HG03354 (cell line): ENCODE data around the gene DKKL1.

Experiments
- ATAC-seq: cut with Tn5 transposase; IDR thresholded peaks from one replicate; pipeline ENCODE4 v1.9.1; 2021; ENCODE audit warnings: mild to moderate bottlenecking; ENCODE audit not compliant: unreplicated experiment, poor library complexity, severe bottlenecking

Gene DKKL1

DNA sequence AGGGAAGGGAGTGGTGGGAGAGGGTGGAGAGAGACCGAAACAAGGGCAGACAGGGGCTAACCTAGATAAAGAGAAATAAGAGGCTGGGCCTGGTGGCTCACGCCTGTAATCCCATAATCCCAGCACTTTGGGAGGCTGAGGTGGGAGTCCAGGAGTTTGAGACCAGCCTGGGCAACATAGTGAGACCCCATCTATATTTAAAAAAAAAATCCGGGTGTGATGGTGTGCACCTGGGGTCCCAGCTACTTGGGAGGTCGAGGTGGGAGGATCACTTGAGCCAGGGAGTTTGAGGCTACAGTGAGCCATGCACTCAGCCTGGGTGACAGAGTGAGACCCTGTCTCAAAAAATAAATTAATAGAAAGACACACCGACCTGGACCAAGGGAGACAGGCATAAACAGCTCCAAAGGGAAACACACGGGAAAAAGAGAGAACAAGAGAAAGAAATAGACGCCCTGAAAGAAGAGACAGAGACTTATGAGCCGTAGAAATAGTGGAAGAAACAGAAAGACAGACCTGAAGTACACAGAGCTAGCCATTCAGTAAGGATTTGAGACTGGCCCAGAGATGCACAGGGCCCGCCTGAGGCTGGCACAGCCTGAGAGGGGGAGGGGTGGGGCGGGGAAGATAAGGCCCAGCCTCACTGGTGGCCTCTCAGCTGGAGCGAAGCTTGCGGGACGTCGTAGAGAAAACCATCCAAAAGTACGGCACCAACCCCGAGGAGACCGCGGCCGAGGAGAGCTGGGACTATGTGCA, 26.2 kb upstream of the DKKL1 start:
- ATAC-seq = no peak

DNA sequence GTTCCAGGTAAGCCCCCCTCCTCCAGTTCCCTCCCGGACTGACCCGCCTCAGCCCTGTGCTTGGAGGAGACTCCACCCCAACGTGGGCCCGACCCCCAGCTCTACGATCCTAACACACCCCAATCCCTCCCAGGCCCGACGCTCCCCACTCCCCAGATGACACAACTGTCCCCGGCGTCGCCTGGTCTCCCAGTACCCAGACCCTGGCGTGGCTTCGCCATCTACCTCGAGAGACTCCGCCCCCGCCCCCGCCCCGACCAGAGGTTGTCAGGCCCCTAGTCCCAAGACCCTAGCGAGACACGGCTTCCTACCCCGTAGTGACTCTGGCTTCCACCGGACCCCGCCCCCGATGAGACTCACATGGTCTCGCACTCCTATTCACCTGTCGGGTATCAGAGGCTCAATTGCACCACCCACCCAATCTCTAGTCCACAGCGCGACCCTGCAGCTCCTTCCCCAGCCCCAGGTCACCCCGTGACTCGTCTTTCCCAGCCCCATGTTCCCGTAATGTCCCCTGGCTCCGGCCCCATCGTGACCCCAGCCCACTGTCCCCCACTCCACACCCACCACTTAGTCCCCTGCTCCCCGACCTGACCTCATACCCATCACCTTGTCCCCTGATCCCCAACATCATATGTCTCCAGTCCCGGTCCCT, 25.5 kb upstream of the DKKL1 start:
- ATAC-seq = no peak

DNA sequence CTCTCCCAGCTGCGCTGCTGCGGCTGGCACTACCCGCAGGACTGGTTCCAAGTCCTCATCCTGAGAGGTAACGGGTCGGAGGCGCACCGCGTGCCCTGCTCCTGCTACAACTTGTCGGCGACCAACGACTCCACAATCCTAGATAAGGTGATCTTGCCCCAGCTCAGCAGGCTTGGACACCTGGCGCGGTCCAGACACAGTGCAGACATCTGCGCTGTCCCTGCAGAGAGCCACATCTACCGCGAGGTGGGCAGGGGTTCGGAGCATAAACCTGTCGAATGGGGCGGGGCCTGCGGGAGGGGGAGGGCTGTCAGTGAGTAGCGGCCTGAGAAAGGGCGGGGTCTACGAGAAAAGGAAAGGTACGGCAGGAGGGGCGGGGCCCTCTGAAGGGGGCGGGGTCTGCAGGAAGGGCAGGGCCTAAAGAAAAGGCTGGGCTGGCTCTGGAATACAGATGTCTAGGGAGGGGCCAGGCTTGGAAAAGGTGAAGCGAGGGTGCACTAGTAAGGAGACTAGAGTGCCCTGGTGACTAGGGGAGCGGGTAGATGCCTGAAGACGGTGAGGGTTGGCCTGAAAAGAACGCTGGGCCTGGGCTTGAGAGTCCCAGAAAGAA, 24.9 kb upstream of the DKKL1 start:
- no peak for ATAC-seq

DNA sequence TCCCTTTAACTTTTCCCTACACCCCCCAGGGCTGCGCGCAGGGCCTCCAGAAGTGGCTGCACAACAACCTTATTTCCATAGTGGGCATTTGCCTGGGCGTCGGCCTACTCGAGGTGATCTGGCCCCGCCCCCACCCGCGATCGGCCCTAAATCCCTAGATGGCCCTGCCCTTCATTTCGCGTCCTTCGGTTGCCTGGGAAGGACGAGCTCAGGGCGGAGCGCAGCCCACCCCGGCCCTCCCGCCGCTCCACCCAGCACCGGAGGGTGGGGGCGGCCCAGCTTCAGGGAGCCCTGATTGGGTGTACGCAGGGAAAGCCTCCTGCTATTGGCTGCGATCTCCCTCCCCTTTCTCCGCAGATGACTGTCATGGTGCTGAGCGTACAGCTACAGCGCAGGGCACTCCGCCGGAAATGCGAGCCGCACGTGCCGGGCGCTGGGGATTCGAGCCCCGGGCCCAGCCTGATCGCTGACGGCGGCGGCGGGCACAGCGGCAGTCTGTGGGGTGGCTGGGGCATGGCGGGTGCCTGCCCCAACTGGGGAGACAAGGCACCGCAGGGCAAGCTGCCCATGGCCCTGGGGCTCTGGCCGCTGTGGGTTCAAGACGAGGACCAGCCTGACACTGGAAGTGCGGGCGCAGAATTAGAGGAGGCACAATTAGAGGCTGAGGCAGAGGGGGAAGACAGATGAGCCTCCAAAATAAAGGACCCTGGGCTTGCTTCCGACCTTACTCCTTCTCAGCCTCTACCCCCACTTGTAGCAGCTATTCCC, 24.2 kb upstream of the DKKL1 start:
- ATAC-seq = no peak

DNA sequence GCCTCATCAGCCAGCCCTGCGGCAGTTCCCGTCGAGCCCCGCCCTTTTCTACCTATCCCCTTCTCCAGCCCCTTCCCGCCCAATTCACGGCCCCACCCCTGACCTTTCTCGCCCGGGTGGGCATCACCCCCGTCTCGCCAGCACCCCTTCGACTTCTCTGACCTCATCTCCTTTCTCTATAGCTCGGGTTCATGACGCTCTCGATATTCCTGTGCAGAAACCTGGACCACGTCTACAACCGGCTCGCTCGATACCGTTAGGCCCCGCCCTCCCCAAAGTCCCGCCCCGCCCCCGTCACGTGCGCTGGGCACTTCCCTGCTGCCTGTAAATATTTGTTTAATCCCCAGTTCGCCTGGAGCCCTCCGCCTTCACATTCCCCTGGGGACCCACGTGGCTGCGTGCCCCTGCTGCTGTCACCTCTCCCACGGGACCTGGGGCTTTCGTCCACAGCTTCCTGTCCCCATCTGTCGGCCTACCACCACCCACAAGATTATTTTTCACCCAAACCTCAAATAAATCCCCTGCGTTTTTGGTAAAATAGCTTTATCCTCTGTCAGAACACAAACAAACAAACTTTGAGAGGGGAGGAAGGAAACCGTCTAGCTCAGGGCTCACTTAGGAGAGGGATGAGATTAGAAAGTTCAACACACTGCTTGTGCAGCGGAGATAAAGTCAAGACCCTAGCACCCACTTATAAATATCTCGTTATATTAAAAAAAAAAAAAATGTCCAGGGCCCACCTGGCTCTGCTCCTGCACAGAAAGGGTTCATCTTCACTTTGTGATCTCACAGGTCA, 23.4 kb upstream of the DKKL1 start:
- ATAC-seq = peak; percentile 73

GRCh38 chr19:49340865-49341718, 22.6 kb upstream of the DKKL1 start:
- ATAC-seq = no peak

- ATAC-seq = no peak
Measured at GRCh38 chr19:49342291-49342721, 21.4 kb upstream of the DKKL1 start.

DNA sequence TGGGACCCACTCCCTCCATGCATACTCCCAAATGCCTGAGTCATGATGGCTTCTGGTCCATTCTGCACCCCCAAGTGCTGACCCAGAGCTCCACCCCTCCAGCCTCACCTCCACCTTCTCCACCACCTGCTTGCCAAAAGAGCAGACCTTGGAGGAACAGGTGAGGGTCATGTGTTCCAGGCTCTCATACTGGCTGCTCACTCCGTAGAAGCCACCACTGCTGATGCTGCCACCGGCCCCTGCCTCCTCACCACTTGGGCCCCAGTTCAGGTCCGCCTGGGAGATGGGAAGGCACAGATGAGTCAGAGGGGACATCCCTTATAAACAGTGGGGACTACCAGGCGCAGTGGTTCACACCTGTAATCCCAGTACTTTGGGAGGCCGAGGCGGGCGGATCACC, 20.6 kb upstream of the DKKL1 start:
- ATAC-seq = no peak

- no peak for ATAC-seq
Measured at GRCh38 chr19:49344505-49345423, 18.9 kb upstream of the DKKL1 start.

GRCh38 chr19:49347191-49347590, 16.5 kb upstream of the DKKL1 start:
- ATAC-seq = no peak

GRCh38 chr19:49347835-49348234, 15.8 kb upstream of the DKKL1 start:
- ATAC-seq = no peak

DNA sequence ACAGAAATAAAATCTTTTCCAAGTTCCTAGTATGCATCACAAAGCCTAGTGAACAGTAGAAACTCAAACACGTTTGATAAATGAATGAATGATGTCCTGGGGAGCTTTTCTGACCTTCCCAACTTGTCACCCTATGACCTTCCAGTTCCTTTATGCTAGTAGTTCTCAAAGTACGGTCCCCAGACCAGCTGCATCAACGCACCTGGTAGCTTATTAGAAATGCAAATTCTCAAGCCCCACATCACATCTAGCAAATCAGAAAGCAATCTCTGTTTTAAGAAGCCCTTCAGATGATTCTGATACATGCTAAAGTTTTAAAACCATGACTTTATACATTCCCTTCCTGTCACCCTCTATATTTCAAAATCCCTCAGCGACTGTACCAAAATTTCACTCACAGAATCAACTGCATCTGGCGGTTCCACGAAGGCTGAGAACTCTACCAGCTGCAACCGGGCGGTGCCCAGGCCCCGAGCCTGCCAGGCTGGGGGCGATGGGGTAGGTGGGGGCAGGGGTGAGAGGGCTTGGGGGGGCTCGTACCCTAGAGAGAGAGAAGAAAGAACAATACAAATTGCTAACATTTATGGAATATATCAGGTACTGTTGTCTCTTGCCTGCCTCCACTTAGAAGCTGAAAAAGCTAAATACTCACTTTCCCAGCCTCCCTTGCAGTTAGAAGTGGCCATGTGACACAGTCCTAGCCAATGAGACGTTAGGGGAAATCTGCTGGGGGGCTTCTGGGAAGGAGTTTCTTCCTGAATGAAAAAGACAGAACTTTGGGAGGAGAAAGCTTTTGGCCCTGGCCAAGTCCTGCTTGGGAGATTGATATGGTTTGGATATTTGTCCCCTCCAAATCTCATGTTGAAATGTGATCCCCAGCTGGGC, 15.1 kb upstream of the DKKL1 start:
- ATAC-seq = no peak

- ATAC-seq = no peak
Measured at GRCh38 chr19:49349567-49349966, 14.1 kb upstream of the DKKL1 start.

- ATAC-seq = no peak
Measured at GRCh38 chr19:49355909-49356353, 7.7 kb upstream of the DKKL1 start.

DNA sequence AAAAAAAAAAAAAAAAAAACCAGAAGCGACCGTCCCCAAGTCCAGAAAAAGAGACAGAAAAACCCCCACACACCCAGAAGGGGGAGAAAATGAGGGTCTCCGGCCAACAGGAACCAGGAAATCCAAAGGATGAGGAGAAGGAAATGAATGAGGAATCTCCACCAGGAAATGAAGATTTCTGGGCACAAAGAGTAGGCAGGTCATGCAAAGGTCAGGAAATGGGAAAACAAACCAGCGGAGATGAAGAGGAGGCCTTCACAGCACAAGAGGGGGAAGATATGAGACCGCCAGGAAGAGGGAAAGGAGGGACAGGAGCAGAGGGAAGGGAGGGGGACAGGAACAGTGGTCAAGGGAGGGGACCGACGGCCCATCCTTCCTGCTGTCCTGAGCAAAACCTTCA, 7.3 kb upstream of the DKKL1 start:
- ATAC-seq = no peak

- no peak for ATAC-seq
Measured at GRCh38 chr19:49357186-49357585, 6.5 kb upstream of the DKKL1 start.
